SKM-1 treated with dmso at 0.1 percent for 144 hours (cell line): Measurements from ENCODE around the gene TTC7B.

ENCODE experiments used
- DNase-seq: peaks from one replicate; lab custom pipeline; 2025; ENCODE audit not compliant: unreplicated experiment; lab: John Stamatoyannopoulos, UW

The TTC7B gene

DNA sequence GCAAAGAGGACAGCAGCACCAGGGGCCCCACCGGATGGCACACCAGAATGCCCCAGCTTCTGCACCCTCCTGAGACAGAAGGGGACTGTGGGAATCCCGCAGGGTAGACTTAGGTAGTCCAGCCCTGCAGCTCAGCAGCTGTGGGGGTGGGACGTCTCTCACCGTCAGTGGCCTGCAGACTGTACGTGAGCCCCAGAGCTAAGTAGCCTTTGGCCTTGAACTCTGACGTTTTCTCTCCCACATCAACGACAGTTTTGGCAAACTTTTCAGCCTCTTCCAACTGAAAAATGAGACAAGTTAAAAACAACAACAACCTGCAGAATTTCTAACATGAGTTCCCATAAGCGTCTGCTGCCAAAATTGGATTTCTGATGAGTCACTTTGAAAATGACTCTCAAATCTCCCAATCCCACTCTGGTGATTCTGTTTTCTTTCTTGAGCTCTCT lies 161.4 kb downstream of the TTC7B start:
- no peak for DNase-seq

DNA sequence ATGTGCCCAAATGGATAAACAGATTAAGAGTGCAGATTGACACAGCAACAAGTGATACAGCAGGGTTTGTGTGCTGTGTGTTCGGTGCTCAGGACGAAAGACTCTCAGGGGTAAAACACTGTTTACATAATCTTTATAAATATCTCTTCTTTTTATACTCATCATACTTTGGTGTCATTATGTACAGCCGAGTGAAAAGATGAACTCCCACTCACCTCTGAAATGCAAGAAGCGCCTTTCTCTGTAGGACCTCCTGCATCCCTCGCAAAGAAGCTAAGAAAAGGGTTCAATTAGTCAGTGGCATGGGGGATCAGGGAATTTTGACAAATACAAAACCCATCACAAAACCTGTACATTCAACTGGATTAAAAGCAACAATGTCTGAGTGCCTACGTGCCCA lies 163.6 kb downstream of the TTC7B start:
- DNase-seq = no peak

DNA sequence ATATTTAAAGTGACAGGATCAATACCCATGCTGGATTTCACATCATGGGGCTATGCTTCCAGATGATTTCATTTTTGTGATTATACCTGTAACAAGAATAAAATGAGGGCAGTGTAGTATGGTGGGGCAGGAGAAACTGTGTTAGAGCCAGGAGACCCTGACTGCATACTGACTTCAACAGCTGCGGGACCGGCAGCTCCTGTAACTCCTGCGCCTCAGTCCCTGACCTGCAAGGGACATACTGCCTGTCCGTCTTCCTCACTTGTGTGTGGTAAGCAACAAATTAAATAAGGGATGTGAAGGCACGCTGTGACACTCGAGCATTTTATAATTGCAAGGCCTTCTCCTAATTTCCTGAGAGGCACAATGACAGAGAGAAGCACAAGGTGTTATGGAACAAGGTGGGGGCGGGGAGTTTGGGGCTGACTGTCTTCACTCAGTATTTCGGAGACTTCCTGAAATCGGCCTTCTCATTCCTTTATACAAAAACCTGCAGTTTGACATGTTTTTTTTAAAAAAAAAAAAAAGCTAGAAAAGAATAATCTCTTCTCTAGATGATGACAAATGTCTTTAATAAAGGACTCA lies 164.2 kb downstream of the TTC7B start:
- DNase-seq = no peak

DNA sequence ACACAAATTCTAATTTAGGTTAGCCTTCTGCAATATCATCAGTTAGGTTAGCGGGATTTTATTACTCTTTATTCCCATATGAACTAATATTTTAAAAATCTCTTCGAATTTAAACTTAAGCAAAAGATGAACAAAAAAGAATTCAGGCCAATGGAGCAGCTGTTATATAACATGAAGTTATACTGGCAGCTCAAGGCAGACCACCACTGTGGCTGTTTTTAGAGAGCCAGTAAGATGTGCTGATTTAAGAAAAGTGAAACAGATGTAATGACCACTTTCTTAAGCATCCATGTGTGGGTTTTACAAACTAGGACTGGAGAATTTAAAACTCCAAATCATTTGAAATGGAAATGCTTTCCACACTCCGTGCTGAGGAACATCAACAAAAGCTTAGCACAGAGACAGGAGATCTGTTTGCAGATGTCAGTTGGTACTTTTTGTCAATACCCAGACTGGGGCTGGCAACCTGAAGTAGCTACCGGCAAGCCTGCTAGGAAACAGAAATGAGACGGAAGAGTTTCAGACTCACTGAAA lies 164.9 kb downstream of the TTC7B start:
- DNase-seq = no peak

DNA sequence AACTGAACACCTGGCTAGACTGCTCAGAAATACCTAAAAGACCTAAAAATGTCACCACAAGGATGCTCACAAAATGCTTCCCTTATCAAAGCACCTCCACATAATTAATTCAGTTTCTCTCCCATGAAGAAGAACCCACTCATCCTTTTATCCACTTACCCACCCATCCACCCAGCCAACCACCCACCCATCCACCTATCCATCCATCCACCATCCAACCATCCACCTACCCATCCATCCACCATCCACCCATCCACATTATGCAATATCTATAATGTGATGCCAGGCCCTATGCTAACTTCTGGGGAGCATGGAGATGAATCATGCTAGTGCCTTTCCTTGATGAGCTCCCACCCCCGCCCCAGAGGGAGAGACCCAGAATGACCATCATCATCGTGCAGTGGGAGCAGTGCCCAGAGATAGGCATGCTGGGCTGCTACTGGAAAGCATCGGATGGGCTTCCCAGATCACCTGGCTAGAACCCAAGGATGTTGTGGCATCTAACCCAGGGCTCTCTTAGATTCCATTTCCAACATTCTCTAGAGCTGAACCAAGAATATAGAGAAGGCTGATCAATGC lies 166.6 kb downstream of the TTC7B start:
- no peak for DNase-seq

DNA sequence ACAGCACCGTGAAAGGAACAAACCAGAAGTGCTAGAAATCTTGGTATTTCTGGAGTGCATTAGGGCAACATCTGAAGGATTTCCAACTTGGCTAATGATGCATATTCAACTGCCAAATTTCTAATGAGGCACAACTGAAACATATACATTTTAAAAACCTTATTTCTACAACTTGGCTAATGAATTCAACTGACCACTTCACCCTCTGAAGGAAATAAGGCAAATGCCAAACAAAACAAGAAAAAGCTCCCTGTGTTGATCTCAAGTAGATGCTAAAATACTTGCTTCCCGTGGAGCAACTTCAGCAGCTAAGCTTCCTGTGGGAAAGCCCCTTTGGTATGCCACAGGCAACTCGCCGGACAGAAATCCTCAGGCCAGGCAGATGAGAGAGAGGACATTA lies 167.1 kb downstream of the TTC7B start:
- no peak for DNase-seq

DNA sequence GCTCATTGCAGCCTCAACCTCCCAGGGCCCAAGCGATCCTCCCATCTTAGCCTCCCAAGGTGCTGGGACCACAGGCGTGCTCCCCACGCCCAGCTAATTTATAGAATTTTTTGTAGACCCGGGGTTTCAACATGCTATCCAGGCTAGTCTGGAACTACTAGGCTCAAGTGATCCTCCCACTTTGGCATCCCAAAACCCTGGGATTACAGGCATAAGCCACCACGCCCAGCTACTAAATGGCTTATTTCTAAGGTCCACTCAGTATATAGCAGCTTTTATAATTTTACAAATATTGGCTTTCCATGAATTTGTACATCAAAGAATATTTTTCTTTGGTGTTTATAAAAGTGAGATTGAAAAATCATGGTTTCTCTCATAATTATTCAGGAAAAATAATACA lies 167.8 kb downstream of the TTC7B start:
- no peak for DNase-seq

DNA sequence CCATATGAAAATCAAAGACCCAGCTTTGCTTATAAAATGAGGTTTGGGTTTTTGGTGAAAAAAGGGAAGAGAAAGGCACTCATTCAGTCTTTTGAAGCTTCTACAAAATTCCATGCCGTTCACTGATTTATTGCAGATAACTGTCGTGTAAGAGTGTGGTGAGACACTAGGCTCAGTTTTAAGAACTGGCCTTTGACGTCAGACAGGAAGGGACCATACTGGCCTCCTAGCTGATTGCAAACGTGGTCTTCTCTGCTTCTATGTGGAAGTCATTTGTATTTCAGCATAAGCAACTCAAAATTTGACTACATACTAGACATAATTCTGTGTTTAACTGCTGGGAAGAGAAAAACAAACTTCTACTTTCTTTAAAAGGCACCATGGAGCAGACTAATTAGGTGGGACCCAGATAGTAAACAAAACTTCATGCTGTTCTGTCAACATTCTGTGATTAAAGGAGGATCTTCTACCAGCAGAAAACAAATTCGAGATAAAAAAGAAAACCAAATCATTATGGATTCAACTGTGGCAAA lies 168.7 kb downstream of the TTC7B start:
- DNase-seq = no peak

DNA sequence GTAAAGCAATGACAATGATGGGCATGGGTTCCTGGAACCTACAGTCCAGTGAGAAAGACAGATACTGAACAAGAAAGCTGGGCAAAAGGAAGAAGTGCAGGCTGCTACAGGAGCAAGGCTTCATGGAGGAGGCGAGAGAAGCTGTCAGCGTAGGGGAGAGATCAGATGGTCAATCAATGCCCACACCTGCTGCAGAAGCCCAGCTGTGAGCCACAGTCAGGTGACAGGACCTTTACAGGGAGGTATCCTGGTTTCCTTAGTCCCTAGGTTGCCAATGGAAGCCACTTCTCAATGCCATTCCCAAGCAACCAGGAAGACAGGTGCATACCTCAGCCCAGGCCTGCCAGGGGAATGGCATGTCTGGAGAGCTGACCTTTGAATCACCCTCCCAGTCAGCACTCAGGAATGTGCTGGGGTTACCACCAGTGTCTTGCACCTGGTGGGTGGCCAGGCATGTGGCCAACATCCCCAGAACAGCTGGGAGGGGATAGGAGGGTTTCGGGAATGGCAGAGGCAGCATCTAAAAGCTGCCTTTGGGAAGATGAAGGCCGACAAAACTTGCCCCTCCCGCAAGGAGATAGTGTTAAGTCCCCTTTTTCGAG lies 170.3 kb downstream of the TTC7B start:
- no peak for DNase-seq

DNA sequence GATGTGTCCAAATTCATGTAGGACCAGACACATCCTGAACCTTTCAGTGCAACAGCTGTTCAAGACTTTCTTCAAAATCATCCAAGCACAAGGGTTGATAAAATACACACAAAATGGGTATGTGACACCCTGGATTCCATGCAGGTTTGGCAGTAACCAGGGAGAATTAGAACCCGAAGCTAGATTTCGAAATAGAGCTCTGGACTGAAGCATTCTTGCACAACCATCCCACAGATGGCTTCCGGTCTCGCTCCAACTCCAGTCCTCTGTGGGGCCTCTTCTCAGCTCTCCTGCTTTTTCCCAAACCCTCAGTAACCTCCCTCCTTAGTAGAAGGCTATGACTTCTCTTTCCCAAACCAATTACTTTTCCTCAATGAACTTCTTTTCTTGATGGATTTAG lies 171.3 kb downstream of the TTC7B start:
- peak; percentile 68 for DNase-seq

DNA sequence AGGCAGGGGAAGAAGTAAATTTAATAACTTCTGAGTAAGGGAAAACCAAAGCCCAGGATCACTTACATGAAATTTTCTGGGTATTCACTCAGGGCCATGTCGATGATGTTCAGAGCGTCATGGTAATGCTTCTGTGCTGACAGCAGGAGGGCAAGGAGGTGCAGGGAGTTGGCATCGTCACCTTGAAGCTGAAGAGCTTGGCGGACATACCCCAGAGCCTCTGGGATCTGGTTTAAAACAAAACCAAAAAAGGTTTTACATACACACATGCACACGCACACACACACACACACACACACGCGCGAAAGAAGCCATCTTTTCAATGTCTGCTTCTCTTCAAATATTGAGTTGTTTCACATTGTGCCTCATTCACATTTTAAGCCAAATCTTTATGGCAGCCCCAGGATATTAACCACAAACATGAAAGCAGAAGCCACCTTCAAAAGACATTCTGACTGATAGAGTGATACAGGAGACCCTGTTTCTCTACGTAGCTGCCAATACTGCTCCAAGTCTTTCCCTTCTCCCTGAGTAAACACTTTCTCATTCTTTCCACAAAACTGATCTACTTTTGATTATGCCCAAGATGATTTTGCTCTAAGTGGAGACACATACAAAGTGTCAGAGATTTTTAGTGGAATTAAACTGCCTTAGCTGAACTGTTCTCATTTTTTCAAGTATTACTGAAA lies 172.1 kb downstream of the TTC7B start:
- no peak for DNase-seq

DNA sequence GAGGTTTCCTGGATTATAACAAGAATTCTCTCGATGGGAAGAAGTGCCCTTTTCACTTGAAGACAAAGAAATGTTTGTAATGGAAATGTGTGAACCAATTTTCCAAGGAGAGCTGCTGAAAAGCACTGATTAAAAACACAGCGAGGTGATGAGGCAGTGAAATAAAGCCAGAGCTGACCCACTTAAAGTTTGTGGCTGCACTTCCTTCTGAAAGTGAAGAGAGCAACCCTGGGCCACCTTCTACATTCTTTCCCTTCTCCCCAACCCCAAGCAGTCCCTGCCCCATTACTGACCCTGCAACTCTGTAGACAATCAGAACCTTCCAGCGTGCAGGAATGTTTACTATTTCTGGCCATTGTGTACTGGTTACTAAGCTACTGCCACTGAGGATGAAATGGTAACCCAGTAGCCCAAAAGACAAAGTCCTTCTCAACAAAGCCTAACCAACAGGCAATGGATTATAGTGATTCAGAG lies 173.9 kb downstream of the TTC7B start:
- DNase-seq = no peak

DNA sequence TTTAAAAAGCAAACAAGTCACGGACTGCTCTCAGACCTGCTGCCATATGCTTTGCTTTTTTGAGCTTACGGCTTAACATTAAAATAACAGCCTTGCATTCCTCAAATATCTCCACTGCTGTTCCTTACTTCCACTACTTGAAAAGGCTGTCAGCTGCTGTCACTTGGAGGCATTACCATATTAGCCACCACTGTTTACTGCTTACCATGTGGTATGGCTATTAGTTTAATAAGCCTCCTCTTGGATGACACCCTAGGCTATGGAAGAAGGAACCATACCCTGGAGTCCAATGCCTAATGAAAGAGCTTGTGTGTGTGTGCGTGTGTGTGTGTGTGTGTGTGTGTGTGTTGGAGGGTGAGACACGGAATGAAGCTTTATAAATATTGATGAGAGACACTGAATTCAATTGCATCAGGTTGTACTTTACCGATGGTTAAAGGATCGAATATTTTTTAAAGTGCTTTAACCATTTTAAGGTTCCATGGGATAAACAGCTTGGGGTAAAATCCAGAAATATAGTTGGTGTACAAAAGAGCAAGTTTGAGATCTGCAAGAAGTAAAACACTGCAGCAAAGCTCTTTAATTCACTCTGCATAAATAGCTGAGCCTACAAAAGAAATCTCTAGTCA lies 174.5 kb downstream of the TTC7B start:
- no peak for DNase-seq

DNA sequence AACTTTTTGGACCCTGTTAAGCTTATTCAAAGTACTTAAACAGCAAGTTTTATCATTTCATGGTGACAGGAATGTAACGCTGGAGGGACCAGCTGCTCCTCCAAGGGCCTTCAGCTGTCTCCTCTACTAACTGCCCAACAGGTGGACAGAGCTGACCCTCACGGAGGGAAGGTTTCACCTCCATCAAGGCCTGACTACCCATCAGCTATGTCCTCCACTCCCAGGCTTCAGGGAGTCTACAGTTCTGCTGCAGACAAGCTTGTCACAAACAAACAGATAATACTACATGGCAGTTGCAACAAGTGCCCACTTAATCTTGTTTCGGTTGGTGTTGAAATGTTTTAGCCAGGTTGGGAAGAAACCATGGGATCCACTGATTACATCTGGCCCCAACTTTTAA lies 175.1 kb downstream of the TTC7B start:
- DNase-seq = no peak

DNA sequence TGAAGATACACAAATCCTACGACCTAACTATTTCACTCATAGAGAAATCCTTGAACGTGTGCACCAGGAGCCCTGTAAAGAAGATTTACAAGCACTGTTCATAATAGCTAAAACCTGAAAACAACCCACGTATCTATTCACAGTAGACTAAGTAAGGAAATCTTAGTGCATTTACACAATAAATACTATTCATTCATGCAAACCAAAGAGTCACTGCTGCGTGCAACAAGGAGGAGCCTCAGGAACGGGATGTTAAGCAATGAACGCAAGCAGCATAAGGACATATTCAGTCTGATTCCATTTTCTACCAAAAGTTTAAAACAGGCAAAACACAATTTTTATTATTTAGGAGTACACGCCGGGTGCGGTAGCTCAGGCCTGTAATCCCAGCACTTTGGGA lies 176.6 kb downstream of the TTC7B start:
- no peak for DNase-seq

DNA sequence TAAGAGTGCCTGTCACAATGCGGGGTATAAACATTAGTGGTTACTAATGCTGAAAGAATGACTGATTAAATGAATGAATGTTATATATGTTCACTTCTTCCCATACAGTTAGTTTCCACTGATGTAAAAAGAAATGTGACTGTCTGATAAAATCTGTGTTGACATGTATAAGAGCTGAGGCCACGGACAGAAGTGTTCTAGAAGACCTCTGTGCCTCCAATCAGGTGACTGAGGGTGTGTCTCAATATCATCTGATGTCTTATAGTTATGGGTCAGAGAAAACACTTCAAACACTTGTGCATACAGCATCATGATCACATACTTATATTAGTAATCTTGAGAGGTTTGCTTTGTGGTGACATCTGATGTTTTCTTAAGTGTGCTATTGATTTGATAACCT lies 183.4 kb downstream of the TTC7B start:
- DNase-seq = no peak

DNA sequence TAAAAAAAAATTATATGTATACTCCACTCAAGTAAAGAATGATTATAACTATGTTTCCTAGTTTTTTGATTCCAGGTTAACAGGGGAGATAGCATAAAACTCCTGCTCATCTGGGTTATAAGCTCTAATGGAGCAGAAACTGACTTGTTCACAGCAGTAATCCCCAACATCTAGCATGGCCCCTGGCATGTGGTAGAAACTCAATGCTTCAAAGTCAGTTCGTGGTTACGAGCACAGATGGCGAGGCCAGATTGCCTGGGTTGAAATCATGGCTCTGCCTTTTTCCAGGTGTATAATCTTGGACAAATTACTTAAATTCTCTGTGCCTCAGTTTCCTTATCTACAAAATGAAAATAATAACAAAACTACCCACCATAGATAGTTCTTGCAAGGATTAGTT lies 183.8 kb downstream of the TTC7B start:
- DNase-seq = no peak

DNA sequence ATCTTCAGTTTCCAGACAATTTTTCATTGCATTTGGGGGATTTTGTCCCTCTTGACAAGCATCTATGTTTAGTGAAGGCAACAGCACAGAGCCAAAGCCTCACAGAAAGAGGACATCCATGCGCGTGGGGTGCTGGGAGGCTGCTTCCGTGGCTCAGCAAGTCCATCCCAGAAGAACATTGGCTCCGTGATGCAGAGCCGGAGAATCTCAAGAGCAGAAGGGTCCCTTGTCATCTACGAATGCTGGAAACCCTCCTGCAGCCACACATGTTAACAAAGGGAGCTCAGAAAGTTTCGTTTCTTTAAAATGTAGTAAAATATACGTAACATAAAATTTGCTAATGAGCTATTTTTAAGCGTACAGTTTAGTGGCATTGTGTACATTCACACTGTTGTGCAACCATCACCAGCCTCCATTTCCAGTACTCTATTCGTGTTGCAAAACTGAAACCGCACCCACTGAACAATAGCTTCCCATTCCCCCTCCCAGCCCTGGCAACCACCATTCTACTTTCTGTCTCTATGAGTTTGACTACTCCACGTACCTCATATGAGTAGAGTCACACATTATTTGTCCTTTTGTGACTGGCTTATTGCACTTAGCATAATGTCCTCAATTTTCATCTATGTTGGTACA lies 185.9 kb downstream of the TTC7B start:
- peak; percentile 62 for DNase-seq

DNA sequence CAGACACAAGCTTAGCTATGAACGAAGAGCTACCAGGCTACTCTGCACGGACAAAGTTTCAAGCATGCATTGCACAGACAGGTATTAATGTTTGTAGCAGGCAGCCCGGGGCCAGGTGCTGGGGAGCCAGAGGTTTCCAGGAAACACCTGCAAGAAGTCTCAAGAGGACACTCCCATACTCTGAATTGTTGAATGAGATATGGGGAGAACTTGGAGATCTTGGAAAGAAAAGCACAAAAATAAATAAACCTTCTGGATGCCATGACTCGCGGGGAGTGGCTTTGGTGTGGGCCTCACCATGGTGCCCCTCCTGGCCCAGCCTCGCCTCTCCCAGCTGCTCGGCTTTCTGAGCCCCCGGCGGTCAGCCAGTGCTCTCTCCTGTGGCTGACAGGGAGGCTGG lies 186.8 kb downstream of the TTC7B start:
- DNase-seq = no peak

DNA sequence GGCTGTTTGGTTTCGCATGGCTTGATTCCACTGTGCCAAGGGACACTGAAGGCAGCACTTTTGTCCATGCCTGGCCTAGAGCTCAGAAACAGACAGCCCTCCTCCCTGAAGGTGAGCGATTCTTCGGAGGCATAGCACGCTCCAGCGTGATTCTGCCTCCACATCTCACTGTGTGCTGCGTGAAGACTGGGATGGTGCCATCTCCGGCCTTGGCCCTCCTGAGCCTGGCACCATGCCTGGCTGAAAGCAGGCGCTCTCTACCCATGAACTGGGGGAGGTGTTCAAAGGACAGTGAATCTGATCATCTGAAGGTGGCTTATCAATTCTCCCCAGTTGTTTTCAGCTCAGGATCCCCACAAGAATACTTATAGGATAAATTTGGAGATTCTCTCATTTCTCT lies 187.4 kb downstream of the TTC7B start:
- DNase-seq = no peak

DNA sequence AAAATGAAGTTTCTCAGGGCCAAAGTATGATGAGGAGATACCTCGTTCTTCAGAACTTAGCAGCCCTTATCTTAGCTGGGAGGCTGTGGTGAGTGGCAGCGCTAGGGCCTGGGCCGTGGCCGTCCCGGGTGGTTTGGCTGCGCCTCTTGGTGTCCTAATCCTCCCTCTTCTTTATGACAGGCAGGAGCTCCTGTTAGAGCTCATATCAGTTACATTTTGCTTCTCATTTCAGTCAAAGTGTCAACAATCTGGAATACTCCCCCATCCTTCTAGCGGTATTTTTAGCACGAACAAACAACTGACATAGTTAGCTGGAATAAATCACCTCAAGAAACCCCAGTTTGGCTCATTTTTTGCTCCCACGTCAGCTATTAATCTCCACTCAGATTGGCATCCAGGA lies 188.8 kb downstream of the TTC7B start:
- no peak for DNase-seq
